Activated CD4-positive, alpha-beta T cell treated with anti-CD3 and anti-CD28 coated beads, Interleukin-2, amount 10 ng/mL, durations not matched to agents 7 days and 5 days (primary cell): ENCODE measurements around the gene SNX13. TPM values are rescaled to one million over a fixed set of nuclear protein-coding genes. Genes with fewer than 3 reads are reported as not detected.
A peak's percentile ranks its signal among the peaks of the same experiment; 100 is the strongest.
"Not testable (repeated sequence)": the region's sequence is repeated elsewhere in the genome, so short reads cannot be mapped to it uniquely, and the experiment has no call there.

Experiments used
- CTCF ChIA-PET: fragments of 350-600 bp; sonication (Branson Sonifier 250); formaldehyde crosslinking; loops from one replicate; lab custom pipeline; 2021; ENCODE audit warnings: antibody characterized with exemption; lab: Charles Lee
- POLR2A ChIA-PET: fragments of 350-600 bp; sonication (Branson Sonifier 250); formaldehyde crosslinking; loops from one replicate; lab custom pipeline; 2021; ENCODE audit warnings: antibody characterized with exemption; lab: Charles Lee
- DNase-seq: peaks from one replicate; pipeline ENCODE4 v3.0.0-alpha.2; 2020
- H3K27ac Mint-ChIP-seq: one replicate; pipeline ENCODE4 v1.8.0; 2021; ENCODE audit warnings: mild to moderate bottlenecking, moderate library complexity, mixed read lengths
- H3K27me3 Mint-ChIP-seq: one replicate; pipeline ENCODE4 v1.8.0; 2021; ENCODE audit warnings: mixed read lengths
- H3K36me3 Mint-ChIP-seq: one replicate; pipeline ENCODE4 v1.8.0; 2021; ENCODE audit warnings: low read depth, mixed read lengths
- H3K4me1 Mint-ChIP-seq: one replicate; pipeline ENCODE4 v1.8.0; 2021; ENCODE audit warnings: mixed read lengths
- H3K4me3 Mint-ChIP-seq: one replicate; pipeline ENCODE4 v1.8.0; 2021; ENCODE audit warnings: mild to moderate bottlenecking, moderate library complexity, mixed read lengths
- H3K9me3 Mint-ChIP-seq: one replicate; pipeline ENCODE4 v1.8.0; 2021; ENCODE audit warnings: mixed read lengths
- total RNA-seq, 2 experiments: library from RNA; stranded (reverse); gene quantifications; one replicate each; pipeline ENCODE4 v1.2.3, GENCODE V29; 2021

The SNX13 gene
- total RNA-seq, 2 experiments from 2014 or later, result 25.3 to 26.3 TPM

- no peak overlapping the region for H3K27ac Mint-ChIP-seq
- ChIA-PET POLR2A (no interaction called here), CTCF (interaction anchor here (0.5 to 1.3 kb wide), 2 partner anchors 10 to 31 kb away, joined by 3 read pairs; no protein-coding TSS in a partner anchor)
- no peaks in the 10 kb centered on the region for H3K4me1 Mint-ChIP-seq
- peaks cover 26% of the 10 kb centered on the region for H3K36me3 Mint-ChIP-seq
- H3K27me3 Mint-ChIP-seq, result no peaks in the 10 kb centered on the region
- H3K4me3 Mint-ChIP-seq, result no peak overlapping the region
- H3K9me3 Mint-ChIP-seq, result peaks cover 9% of the 10 kb centered on the region
- no peak for DNase-seq
Observed at GRCh38 chr7:17815318-17815717, 125.0 kb downstream of the SNX13 start.

- DNase-seq, result no peak
- Mint-ChIP-seq H3K4me1 (no peaks in the 10 kb centered on the region), H3K27ac (no peak overlapping the region), H3K36me3 (peaks cover 36% of the 10 kb centered on the region), H3K4me3 (no peak overlapping the region), H3K27me3 (no peaks in the 10 kb centered on the region), H3K9me3 (peaks cover 9% of the 10 kb centered on the region)
- ChIA-PET POLR2A (no interaction called here), CTCF (interaction anchor here (1.3 kb wide), 1 partner anchor 8 kb away, joined by 3 read pairs; no protein-coding TSS in a partner anchor)
Observed at GRCh38 chr7:17814058-17814457, 126.2 kb downstream of the SNX13 start.

- peaks cover 51% of the 10 kb centered on the region for H3K36me3 Mint-ChIP-seq
- POLR2A ChIA-PET, H3K4me3 Mint-ChIP-seq, H3K27me3 Mint-ChIP-seq, CTCF ChIA-PET, H3K27ac Mint-ChIP-seq, H3K9me3 Mint-ChIP-seq, DNase-seq: not testable (repeated sequence)
- H3K4me1 Mint-ChIP-seq, result peaks cover 10% of the 10 kb centered on the region
Observed at GRCh38 chr7:17809215-17809614, 131.1 kb downstream of the SNX13 start.

- Mint-ChIP-seq H3K4me3 (no peak overlapping the region), H3K27ac (peak overlapping the region; percentile 23), H3K36me3 (peaks cover 51% of the 10 kb centered on the region), H3K27me3 (no peaks in the 10 kb centered on the region), H3K4me1 (peaks cover 10% of the 10 kb centered on the region), H3K9me3 (peaks cover 8% of the 10 kb centered on the region)
- ChIA-PET POLR2A (no interaction called here), CTCF (no interaction called here)
- DNase-seq, result no peak
Observed at GRCh38 chr7:17807242-17807641, 133.1 kb downstream of the SNX13 start.

- Mint-ChIP-seq H3K27ac (peak overlapping the region; percentile 33), H3K36me3 (peaks cover 46% of the 10 kb centered on the region), H3K9me3 (peaks cover 3% of the 10 kb centered on the region), H3K4me1 (peaks cover 10% of the 10 kb centered on the region), H3K27me3 (no peaks in the 10 kb centered on the region), H3K4me3 (no peak overlapping the region)
- no peak for DNase-seq
- POLR2A ChIA-PET, result no interaction called here
- CTCF ChIA-PET, result interaction anchor here (0.6 kb wide), 2 partner anchors 69 to 1332 kb away, joined by 3 to 4 read pairs; no protein-coding TSS in a partner anchor
Observed at GRCh38 chr7:17806631-17807030, 133.7 kb downstream of the SNX13 start.

- CTCF ChIA-PET, result no interaction called here
- H3K27ac Mint-ChIP-seq, result no peak overlapping the region
- H3K9me3 Mint-ChIP-seq, result no peaks in the 10 kb centered on the region
- no peak for DNase-seq
- no peak overlapping the region for H3K4me3 Mint-ChIP-seq
- no peaks in the 10 kb centered on the region for H3K27me3 Mint-ChIP-seq
- POLR2A ChIA-PET, result no interaction called here
- H3K36me3 Mint-ChIP-seq, result peaks cover 33% of the 10 kb centered on the region
- H3K4me1 Mint-ChIP-seq, result peaks cover 4% of the 10 kb centered on the region
Observed at GRCh38 chr7:17802056-17802455, 138.2 kb downstream of the SNX13 start.

- H3K4me3 Mint-ChIP-seq, result no peak overlapping the region
- H3K4me1 Mint-ChIP-seq, result no peaks in the 10 kb centered on the region
- no peaks in the 10 kb centered on the region for H3K9me3 Mint-ChIP-seq
- CTCF ChIA-PET, result interaction anchor here (0.9 kb wide), 1 partner anchor 36 kb away, joined by 3 read pairs; no protein-coding TSS in a partner anchor
- POLR2A ChIA-PET, result no interaction called here
- DNase-seq, result no peak
- peaks cover 13% of the 10 kb centered on the region for H3K36me3 Mint-ChIP-seq
- H3K27ac Mint-ChIP-seq, result no peak overlapping the region
- H3K27me3 Mint-ChIP-seq, result no peaks in the 10 kb centered on the region
Observed at GRCh38 chr7:17792075-17792936, 148.0 kb downstream of the SNX13 start.

- H3K9me3 Mint-ChIP-seq, result no peaks in the 10 kb centered on the region
- no peak overlapping the region for H3K4me3 Mint-ChIP-seq
- no peaks in the 10 kb centered on the region for H3K36me3 Mint-ChIP-seq
- H3K27me3 Mint-ChIP-seq, result no peaks in the 10 kb centered on the region
- H3K4me1 Mint-ChIP-seq, result no peaks in the 10 kb centered on the region
- no peak overlapping the region for H3K27ac Mint-ChIP-seq
- DNase-seq, result no peak
- ChIA-PET CTCF (no interaction called here), POLR2A (no interaction called here)
Observed at GRCh38 chr7:17787257-17787656, 153.0 kb downstream of the SNX13 start.

GRCh38 chr7:17786314-17786852, 153.9 kb downstream of the SNX13 start:
- no peaks in the 10 kb centered on the region for H3K36me3 Mint-ChIP-seq

GRCh38 chr7:17782216-17782549, 158.1 kb downstream of the SNX13 start:
- DNase-seq, result no peak
- Mint-ChIP-seq H3K9me3 (no peaks in the 10 kb centered on the region), H3K4me1 (no peaks in the 10 kb centered on the region), H3K27me3 (no peaks in the 10 kb centered on the region), H3K36me3 (no peaks in the 10 kb centered on the region), H3K4me3 (no peak overlapping the region), H3K27ac (no peak overlapping the region)
- ChIA-PET CTCF (no interaction called here), POLR2A (no interaction called here)

More at GRCh38 chr7:17786314-17786852, 153.9 kb downstream of the SNX13 start:
- CTCF ChIA-PET, result no interaction called here
- Mint-ChIP-seq H3K9me3 (no peaks in the 10 kb centered on the region), H3K27me3 (no peaks in the 10 kb centered on the region), H3K4me3 (no peak overlapping the region), H3K4me1 (no peaks in the 10 kb centered on the region), H3K27ac (no peak overlapping the region)
- no peak for DNase-seq
- POLR2A ChIA-PET, result no interaction called here

- Mint-ChIP-seq H3K27me3 (no peaks in the 10 kb centered on the region), H3K9me3 (no peaks in the 10 kb centered on the region), H3K4me3 (no peak overlapping the region), H3K4me1 (no peaks in the 10 kb centered on the region), H3K27ac (no peak overlapping the region), H3K36me3 (no peaks in the 10 kb centered on the region)
- no peak for DNase-seq
- ChIA-PET CTCF (interaction anchor here (0.7 kb wide), 1 partner anchor 1040 kb away, joined by 3 read pairs; no protein-coding TSS in a partner anchor), POLR2A (no interaction called here)
Observed at GRCh38 chr7:17781491-17782215, 158.6 kb downstream of the SNX13 start.

- Mint-ChIP-seq H3K4me1 (no peaks in the 10 kb centered on the region), H3K36me3 (no peaks in the 10 kb centered on the region), H3K27me3 (no peaks in the 10 kb centered on the region), H3K27ac (no peak overlapping the region), H3K4me3 (no peak overlapping the region), H3K9me3 (no peaks in the 10 kb centered on the region)
- POLR2A ChIA-PET, result no interaction called here
- CTCF ChIA-PET, result interaction anchor here (0.6 kb wide), 1 partner anchor 696 kb away, joined by 3 read pairs; no protein-coding TSS in a partner anchor
- no peak for DNase-seq
Observed at GRCh38 chr7:17779381-17779780, 160.9 kb downstream of the SNX13 start.
